Activated gamma-delta T cell treated with anti-CD3 and anti-CD28 coated beads, Interleukin-2, amount 50 U/mL, for 16 hours (primary cell): ENCODE results near the gene EXOSC2.

Experiments
- DNase-seq: peaks from one replicate; pipeline ENCODE4 v3.0.0-alpha.2; 2020; ENCODE audit warnings: low read depth

Gene EXOSC2

GRCh38 chr9:130696996-130697395 is 3.4 kb downstream of the EXOSC2 start:
- DNase-seq, result no peak

- no peak for DNase-seq
These were observed 4.9 kb downstream of the EXOSC2 start for GRCh38 chr9:130698514-130698913.

GRCh38 chr9:130699047-130699446 is 5.5 kb downstream of the EXOSC2 start:
- no peak for DNase-seq

GRCh38 chr9:130701059-130702022 is 7.8 kb downstream of the EXOSC2 start:
- peak; percentile 55 for DNase-seq

GRCh38 chr9:130703501-130703900 is 9.9 kb downstream of the EXOSC2 start:
- DNase-seq, result no peak

- DNase-seq, result peak; percentile 66
These were observed 13.8 kb downstream of the EXOSC2 start for GRCh38 chr9:130707225-130707976.

GRCh38 chr9:130710822-130711352 is 17.3 kb downstream of the EXOSC2 start:
- no peak for DNase-seq

GRCh38 chr9:130711469-130711868 is 17.9 kb downstream of the EXOSC2 start:
- no peak for DNase-seq

GRCh38 chr9:130712564-130713285 is 19.1 kb downstream of the EXOSC2 start:
- DNase-seq, result peak; percentile 93

GRCh38 chr9:130713286-130713960 is 19.8 kb downstream of the EXOSC2 start:
- DNase-seq, result peak; percentile 6

- no peak for DNase-seq
These were observed 21.1 kb downstream of the EXOSC2 start for GRCh38 chr9:130714586-130715110.

- DNase-seq, result no peak
These were observed 21.7 kb downstream of the EXOSC2 start for GRCh38 chr9:130715270-130715669.

- no peak for DNase-seq
These were observed 25.0 kb downstream of the EXOSC2 start for GRCh38 chr9:130718562-130718961.

GRCh38 chr9:130720762-130721161 is 27.2 kb downstream of the EXOSC2 start:
- no peak for DNase-seq

- no peak for DNase-seq
These were observed 35.1 kb downstream of the EXOSC2 start for GRCh38 chr9:130728721-130729120.

- no peak for DNase-seq
These were observed 35.6 kb downstream of the EXOSC2 start for GRCh38 chr9:130729145-130729544.

- DNase-seq, result no peak
These were observed 37.8 kb downstream of the EXOSC2 start for GRCh38 chr9:130731355-130731754.

GRCh38 chr9:130732136-130732535 is 38.6 kb downstream of the EXOSC2 start:
- DNase-seq, result no peak

GRCh38 chr9:130732793-130733221 is 39.2 kb downstream of the EXOSC2 start:
- no peak for DNase-seq

- no peak for DNase-seq
These were observed 42.0 kb downstream of the EXOSC2 start for GRCh38 chr9:130735566-130735965.

- DNase-seq, result no peak
These were observed 43.3 kb downstream of the EXOSC2 start for GRCh38 chr9:130736834-130737233.
